Measurements from ENCODE around the gene GGT5. TPM values are rescaled to one million over a fixed set of nuclear protein-coding genes. Genes with fewer than 3 reads are reported as not detected.
"Not testable (repeated sequence)": the region's sequence is repeated elsewhere in the genome, so short reads cannot be mapped to it uniquely, and the experiment has no call there.

Gene GGT5
- total RNA-seq, 2 donors from 2014 or later = 41.5 to 57.8 TPM

DNA sequence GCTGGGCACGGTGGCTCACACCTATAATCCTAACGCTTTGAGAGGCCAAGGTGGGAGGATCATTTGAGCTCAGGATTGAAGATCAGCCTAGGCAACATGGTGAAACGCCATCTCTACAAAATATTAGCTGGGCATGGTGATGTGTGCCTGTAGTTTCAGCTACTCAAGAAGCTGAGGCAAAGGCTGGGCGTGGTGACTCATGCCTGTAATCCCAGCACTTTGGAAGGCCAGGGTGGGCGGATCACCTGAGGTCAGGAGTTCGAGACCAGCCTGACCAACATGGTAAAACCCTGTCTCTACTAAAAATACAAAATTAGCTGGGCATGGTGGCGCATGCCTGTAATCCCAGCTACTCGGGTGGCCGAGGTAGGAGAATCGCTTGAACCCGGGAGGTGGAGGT is 34.5 kb downstream of the GGT5 start:
- DNase-seq; ATAC-seq; intact Hi-C loops (cut with DNase I): not testable (repeated sequence)

DNA sequence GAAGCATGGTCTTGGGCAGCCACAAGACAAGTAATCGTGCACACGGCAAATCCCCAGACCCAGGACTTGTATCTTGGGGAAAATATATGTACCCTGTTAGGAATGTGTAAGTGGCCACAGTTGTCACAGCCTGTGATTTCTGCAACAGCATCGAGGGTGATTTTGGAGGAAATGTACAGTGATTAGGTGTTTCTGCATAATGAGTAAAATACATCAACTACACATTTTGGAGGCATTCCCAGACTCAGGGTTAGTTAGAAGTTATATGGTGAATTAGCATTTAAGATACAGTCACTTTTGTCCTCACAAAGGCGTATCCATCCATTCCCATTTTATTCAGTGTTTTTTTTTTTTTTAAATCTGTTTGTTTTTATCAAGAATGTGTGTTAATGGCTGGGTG is 35.2 kb downstream of the GGT5 start:
- intact Hi-C loops (cut with DNase I) = no loop called here
- ATAC-seq (no peak), DNase-seq (no peak)

DNA sequence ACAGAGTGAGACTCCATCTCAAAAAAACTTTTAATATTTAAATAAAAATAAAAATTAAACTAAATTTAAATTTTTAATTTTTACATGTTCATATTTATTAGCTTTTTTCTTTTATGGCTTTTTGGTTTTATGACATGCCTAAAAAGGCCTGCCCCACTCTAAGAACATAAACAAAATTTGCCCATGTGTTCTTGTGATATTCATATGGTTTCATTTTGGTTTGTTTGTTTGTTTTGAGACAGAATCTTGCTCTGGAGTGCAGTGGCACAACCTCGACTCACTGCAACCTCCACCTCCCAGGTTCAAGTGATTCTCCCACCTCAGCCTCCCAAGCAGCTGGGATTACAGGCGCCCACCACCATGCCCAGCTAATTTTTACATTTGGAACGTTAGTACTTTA is 35.9 kb downstream of the GGT5 start:
- no peak for DNase-seq
- intact Hi-C loops (cut with DNase I) = no loop called here
- ATAC-seq = no peak

DNA sequence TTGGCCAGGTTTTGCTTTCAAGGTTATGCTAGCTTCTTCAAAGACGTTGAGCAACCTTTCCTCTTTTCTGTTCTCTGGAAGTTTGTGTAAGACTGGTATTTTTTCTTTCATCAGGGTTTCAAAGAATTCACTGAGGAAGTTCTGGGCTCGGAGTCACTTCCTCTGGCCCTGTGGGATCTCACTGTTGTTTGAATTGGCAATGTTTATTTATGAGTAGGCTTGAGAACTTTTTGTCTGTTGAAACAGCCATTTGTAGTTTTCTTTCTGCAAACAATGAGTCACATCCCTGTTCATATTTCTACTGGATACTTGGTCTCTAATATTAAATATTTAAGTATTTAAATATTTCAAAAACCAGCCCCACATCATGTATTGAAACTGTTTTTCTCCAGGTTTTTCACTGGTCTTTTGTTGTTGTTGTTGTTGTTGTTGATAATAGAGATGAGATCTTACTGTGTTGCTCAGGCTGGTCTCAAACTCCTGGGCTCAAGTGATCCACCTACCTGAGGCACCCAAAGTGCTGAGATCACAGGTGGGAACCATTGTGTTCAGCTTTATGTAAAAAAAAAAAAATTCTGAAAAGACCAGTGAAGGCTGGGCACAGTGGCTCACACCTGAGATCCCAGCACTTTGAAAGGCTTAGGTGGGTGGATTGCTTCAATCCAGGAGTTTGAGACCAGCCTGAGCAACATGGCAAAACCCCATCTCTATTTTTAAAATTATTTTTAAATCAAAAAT is 36.7 kb downstream of the GGT5 start:
- ATAC-seq = peak; percentile 93 to 96
- intact Hi-C loops (cut with DNase I) = no loop called here
- peak; percentile 55 for DNase-seq

DNA sequence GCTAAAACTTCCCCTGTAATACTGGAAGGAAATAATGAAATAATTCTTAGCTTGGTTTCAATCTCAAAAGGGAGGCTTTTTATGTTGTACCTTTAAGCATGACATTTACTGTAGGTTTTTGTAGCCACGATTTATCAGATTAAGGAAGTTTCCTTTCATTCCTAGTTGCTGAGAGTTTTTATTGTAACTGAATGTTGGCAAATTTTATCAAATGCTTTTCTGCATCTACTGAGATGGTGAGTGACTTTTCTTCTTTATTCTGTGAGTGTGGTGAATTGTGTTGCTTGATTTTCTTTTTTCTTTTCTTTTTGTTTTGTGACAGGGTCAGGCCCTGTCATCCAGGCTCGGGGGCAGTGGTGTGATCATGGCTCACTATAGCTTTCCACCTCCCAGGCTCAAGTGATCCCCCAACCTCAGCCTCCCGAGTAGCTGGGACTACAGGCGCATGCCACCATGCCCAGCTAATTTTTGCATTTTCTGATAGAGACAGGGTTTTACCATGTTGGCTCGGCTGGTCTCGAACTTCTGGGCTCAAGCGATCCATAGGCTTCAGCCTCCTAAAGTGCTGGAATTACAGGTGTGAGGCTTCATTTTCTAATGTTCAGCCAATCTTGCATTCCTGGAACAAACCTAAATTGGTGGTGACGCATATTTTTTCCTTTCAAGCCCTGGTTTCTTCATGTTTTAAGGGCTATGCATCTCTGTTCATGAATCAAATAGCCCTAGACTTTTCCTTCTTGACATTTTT is 37.4 kb downstream of the GGT5 start:
- ATAC-seq (peak in 1 of 2 donors; percentile 5), DNase-seq (no peak)
- intact Hi-C loops (cut with DNase I) = no loop called here

- intact Hi-C loops (cut with DNase I) = not testable (repeated sequence)
Observed at GRCh38 chr22:24206460-24207263, 38.2 kb downstream of the GGT5 start.

GRCh38 chr22:24205438-24206195 is 39.3 kb downstream of the GGT5 start:
- intact Hi-C loops (cut with DNase I) = no loop called here
- ATAC-seq (no peak), DNase-seq (no peak)

More at GRCh38 chr22:24206460-24207263, 38.2 kb downstream of the GGT5 start:
- not testable (repeated sequence) for ATAC-seq, DNase-seq

GRCh38 chr22:24203856-24204255 is 41.0 kb downstream of the GGT5 start:
- DNase-seq; ATAC-seq; intact Hi-C loops (cut with DNase I): not testable (repeated sequence)

GRCh38 chr22:24201681-24202614 is 42.9 kb downstream of the GGT5 start:
- no peak for DNase-seq
- intact Hi-C loops (cut with DNase I) = no loop called here
- no peak for ATAC-seq

DNA sequence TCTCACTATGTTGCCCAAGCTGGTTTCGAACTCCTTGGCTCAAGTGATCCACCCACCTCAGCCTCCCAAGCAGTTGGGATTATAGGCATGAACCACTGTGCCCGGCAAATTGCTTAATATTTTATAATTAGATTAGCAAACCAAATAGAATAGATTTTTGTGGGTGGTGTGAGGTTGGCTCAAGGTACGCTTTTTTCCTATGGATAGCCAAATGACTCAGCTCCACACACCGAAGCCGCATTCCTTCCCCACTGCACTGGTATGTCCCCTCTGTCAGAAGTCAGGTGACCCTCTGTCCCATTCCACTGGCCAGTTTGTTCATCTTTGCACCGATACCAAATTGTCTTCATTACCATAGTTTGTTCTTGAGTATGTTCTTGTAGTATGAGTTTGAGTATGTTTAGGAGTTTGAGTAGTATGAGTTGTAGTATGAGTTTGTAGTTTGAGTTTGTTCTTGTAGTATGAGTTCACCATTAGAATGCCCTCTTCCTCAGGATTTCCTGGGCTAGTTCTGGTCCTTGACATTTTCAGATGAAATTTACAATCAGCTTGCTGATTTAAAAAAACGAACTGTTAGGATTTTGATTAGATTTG is 44.2 kb downstream of the GGT5 start:
- DNase-seq (no peak), ATAC-seq (no peak)
- intact Hi-C loops (cut with DNase I) = no loop called here

- intact Hi-C loops (cut with DNase I) = no loop called here
- peak in 1 of 2 donors; percentile 40 for ATAC-seq
- DNase-seq = no peak
Observed at GRCh38 chr22:24198682-24199052, 46.2 kb downstream of the GGT5 start.

DNA sequence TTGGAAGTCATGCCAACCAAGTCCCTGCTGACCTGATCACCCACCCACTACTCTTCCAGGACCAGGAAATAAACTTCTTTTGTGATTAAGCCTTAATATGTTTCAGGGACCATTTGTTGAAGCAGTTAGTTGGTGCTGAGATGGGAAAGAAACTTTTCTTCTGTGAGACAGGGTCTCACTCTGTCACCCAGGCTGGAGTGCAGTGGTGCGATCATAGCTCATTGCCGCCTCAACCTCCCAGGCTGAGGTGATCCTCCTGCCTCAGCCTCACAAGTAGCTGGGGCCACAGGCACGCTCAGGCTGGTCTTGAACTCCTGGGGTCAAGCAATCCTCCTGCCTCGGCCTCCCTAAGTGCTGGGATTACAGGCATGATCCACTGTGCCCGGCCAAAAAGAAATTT is 53.0 kb downstream of the GGT5 start:
- intact Hi-C loops (cut with DNase I) = no loop called here
- DNase-seq = no peak
- no peak for ATAC-seq

DNA sequence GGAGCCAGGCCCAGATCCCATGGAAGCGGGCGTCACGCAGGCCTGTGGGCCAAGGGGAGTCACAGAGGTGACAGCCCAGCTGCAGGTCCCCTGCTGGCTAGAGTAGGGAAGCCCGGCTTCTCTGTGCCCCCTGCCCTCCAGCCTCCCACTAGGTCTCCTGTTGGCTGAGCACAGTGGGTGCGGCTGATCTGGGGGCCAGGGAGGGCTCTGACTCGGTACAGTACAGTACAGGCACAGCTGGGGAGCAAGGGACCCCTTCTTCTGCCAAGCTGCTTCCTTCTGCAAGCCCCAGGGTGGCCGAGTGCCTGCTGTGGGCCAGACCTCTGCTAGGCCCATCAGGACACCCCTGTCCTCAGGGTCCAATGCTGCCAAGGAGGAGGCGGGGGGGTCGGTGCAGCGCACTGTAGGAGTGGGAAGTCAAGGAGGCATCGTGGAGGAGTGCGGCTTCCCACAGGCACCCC is 53.5 kb downstream of the GGT5 start:
- DNase-seq = no peak
- intact Hi-C loops (cut with DNase I) = no loop called here

DNA sequence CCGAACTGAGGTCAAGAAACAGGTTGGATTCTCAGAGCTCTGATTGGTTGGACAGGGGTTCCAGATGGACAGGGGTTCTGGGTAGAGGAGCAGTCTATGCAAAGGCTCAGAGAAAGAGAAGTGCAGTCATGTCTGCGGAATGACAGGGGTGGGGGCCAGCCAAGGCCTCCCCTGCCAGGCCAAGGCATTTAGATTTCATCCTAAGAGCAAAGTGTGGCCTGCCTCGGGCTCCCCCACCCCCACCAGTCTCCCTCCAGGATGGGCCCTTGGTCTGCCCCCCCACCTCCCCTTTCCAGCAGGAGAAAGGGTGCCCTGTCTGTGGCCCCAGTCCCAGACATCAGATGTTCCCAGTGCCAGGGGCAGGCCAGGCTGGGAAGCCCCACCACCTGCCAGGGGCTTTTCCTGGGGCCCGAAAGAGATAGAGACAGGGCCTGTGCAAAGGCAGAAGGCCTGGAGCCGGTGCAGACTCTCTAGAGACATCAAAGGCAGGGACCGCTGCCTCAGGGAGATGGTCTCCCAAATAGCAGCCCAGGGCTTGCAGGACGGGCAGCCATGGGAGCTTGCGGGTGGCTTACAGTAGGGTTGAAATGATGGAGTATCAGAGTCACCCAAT is 54.2 kb downstream of the GGT5 start:
- no peak for ATAC-seq
- intact Hi-C loops (cut with DNase I) = no loop called here
- DNase-seq = no peak

More for the DNA sequence above, 53.5 kb downstream of the GGT5 start:
- no peak for ATAC-seq

DNA sequence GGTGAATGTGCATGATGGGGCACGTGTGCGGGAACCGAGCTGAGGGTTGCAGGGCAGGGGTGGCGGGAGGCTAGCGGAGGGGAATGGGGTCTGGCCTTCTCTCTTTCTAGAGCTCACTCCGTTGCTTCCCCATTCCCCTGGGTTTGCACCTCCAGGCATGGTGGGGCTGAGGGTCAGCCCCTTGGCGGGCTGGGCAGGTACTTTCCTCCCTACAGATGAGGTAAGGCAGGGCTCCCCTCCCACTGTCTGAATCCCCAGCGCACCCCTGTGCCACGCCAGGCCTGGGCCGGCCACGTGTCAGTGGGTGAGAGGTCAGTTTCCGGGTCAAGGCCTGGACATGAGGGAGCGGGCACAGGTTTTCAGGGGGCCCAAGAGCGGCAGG is 54.7 kb downstream of the GGT5 start:
- ATAC-seq (peak; percentile 3), DNase-seq (no peak)
- intact Hi-C loops (cut with DNase I) = no loop called here

- ATAC-seq = peak; percentile 92 to 93
- intact Hi-C loops (cut with DNase I) = loop anchor here in 1 of 2 donors (2.0 to 10.0 kb wide), 2 partner anchors 57 to 205 kb away; partner anchors contain the start of gene GSTT2
- DNase-seq = peak; percentile 81
Observed at GRCh38 chr22:24189249-24190158, 55.4 kb downstream of the GGT5 start.

All from left cardiac atrium (tissue), 4 donors.